HG03159 (cell line): ENCODE results near the gene ARVCF.

ENCODE experiments used
- ATAC-seq: cut with Tn5 transposase; IDR thresholded peaks from one replicate; pipeline ENCODE4 v1.9.1; 2021; ENCODE audit warnings: mild to moderate bottlenecking, moderate library complexity; ENCODE audit not compliant: unreplicated experiment

The ARVCF gene

GRCh38 chr22:20017622-20017958 is 967 bp upstream of the ARVCF start:
- ATAC-seq = no peak

GRCh38 chr22:20015971-20016733 is 471 bp downstream of the ARVCF start:
- ATAC-seq = no peak

GRCh38 chr22:20015187-20015625 is 1.4 kb downstream of the ARVCF start:
- no peak for ATAC-seq

GRCh38 chr22:20014526-20015186 is 2.0 kb downstream of the ARVCF start:
- no peak for ATAC-seq

- no peak for ATAC-seq
Measured at GRCh38 chr22:20013382-20013871, 3.2 kb downstream of the ARVCF start.

GRCh38 chr22:20012741-20013331 is 3.8 kb downstream of the ARVCF start:
- ATAC-seq = no peak

- ATAC-seq = no peak
Measured at GRCh38 chr22:20011993-20012740, 4.5 kb downstream of the ARVCF start.

GRCh38 chr22:20011123-20011992 is 5.3 kb downstream of the ARVCF start:
- no peak for ATAC-seq

- ATAC-seq = no peak
Measured at GRCh38 chr22:20010307-20011122, 6.1 kb downstream of the ARVCF start.

GRCh38 chr22:20009582-20010306 is 6.9 kb downstream of the ARVCF start:
- no peak for ATAC-seq

- no peak for ATAC-seq
Measured at GRCh38 chr22:20009018-20009491, 7.6 kb downstream of the ARVCF start.

GRCh38 chr22:20008221-20008995 is 8.2 kb downstream of the ARVCF start:
- ATAC-seq = no peak

- no peak for ATAC-seq
Measured at GRCh38 chr22:20004464-20004863, 12.2 kb downstream of the ARVCF start.

- no peak for ATAC-seq
Measured at GRCh38 chr22:20003304-20003703, 13.3 kb downstream of the ARVCF start.

- ATAC-seq = no peak
Measured at GRCh38 chr22:20002636-20003035, 14.0 kb downstream of the ARVCF start.

- no peak for ATAC-seq
Measured at GRCh38 chr22:20002128-20002527, 14.5 kb downstream of the ARVCF start.

- no peak for ATAC-seq
Measured at GRCh38 chr22:20001082-20001638, 15.5 kb downstream of the ARVCF start.
